Ecto neural progenitor cell (in vitro differentiated cells): Measurements from ENCODE around the gene TRIM14.
"Not testable (repeated sequence)": the region's sequence is repeated elsewhere in the genome, so short reads cannot be mapped to it uniquely, and the experiment has no call there.

Experiments
- DNase-seq: peaks from one replicate; pipeline ENCODE4 v3.0.0-alpha.2; 2018; ENCODE audit warnings: low spot score

The TRIM14 gene

GRCh38 chr9:98083061-98083501, 35.9 kb downstream of the TRIM14 start:
- DNase-seq = no peak

- DNase-seq = no peak
Measured at GRCh38 chr9:98081477-98082219, 37.4 kb downstream of the TRIM14 start.

GRCh38 chr9:98080780-98081179, 38.2 kb downstream of the TRIM14 start:
- no peak for DNase-seq

- DNase-seq = no peak
Measured at GRCh38 chr9:98080326-98080725, 38.7 kb downstream of the TRIM14 start.

- no peak for DNase-seq
Measured at GRCh38 chr9:98078895-98079294, 40.1 kb downstream of the TRIM14 start.

GRCh38 chr9:98076514-98076890, 42.5 kb downstream of the TRIM14 start:
- not testable (repeated sequence) for DNase-seq

GRCh38 chr9:98075332-98075805, 43.7 kb downstream of the TRIM14 start:
- no peak for DNase-seq

GRCh38 chr9:98074115-98074990, 44.7 kb downstream of the TRIM14 start:
- peak; percentile 83 for DNase-seq

GRCh38 chr9:98071737-98072136, 47.3 kb downstream of the TRIM14 start:
- no peak for DNase-seq

- DNase-seq = no peak
Measured at GRCh38 chr9:98070704-98071103, 48.3 kb downstream of the TRIM14 start.

- DNase-seq = no peak
Measured at GRCh38 chr9:98069551-98069950, 49.5 kb downstream of the TRIM14 start.

- no peak for DNase-seq
Measured at GRCh38 chr9:98067184-98067583, 51.8 kb downstream of the TRIM14 start.

- no peak for DNase-seq
Measured at GRCh38 chr9:98066235-98066634, 52.8 kb downstream of the TRIM14 start.

- no peak for DNase-seq
Measured at GRCh38 chr9:98064623-98065392, 54.2 kb downstream of the TRIM14 start.

- DNase-seq = no peak
Measured at GRCh38 chr9:98062161-98062560, 56.9 kb downstream of the TRIM14 start.

GRCh38 chr9:98057138-98057799, 61.8 kb downstream of the TRIM14 start:
- DNase-seq = no peak

GRCh38 chr9:98056269-98057137, 62.5 kb downstream of the TRIM14 start, which contains the start of gene NANS:
TSS of gene NANS (plus strand) at chr9:98056732. CDS start at chr9:98056809, 77 bp downstream.
- peak; percentile 96 for DNase-seq

GRCh38 chr9:98054376-98054951, 64.6 kb downstream of the TRIM14 start:
- no peak for DNase-seq

GRCh38 chr9:98050351-98050750, 68.7 kb downstream of the TRIM14 start:
- DNase-seq = no peak
